BJ (cell line): ENCODE data around the gene FKRP. TPM values are rescaled to one million over a fixed set of nuclear protein-coding genes. Genes with fewer than 3 reads are reported as not detected.

Experiments used
- CTCF ChIA-PET: fragments of 350-600 bp; formaldehyde crosslinking; extraction: SDS; loops from one replicate; lab custom pipeline; 2021; ENCODE audit warnings: antibody characterized with exemption, inconsistent platforms; lab: Yijun Ruan, JAX
- POLR2A ChIA-PET: fragments of 300-600 bp; sonication (Branson Sonifier 250); formaldehyde crosslinking; extraction: SDS; loops from one replicate; lab custom pipeline; 2021; ENCODE audit warnings: antibody characterized with exemption; lab: Charles Lee
- DNase-seq: peaks from one replicate; pipeline ENCODE4 v3.0.0-alpha.2; 2011; ENCODE audit warnings: low read depth
- H3K27me3 ChIP-seq: 2 replicates; pipeline ENCODE4 v1.6.0; 2011; ENCODE audit warnings: low read length; ENCODE audit not compliant: control insufficient read depth, insufficient read depth
- H3K36me3 ChIP-seq: 2 replicates; pipeline ENCODE4 v1.5.1; 2011; ENCODE audit warnings: low read length; ENCODE audit not compliant: control insufficient read depth, insufficient read depth
- H3K4me3 ChIP-seq: 2 replicates; pipeline ENCODE4 v1.5.1; 2011; ENCODE audit warnings: low read depth, mild to moderate bottlenecking, control low read depth, low read length
- polyA minus RNA-seq: library from RNA; depleted of rRNA, polyadenylated mRNA; stranded (reverse); fragments of >200 nt; gene quantifications from 2 replicates; pipeline ENCODE4 v1.2.3, GENCODE V29; 2011; rRNA and poly(A)+ RNA removed
- polyA plus RNA-seq: library from polyadenylated mRNA; depleted of rRNA; stranded (reverse); fragments of >200 nt; gene quantifications from 2 replicates; pipeline ENCODE4 v1.2.3, GENCODE V29; 2011; rRNA removed
- TF ChIP-seq, protein P1 (sequence below): IDR thresholded peaks from 2 replicates; pipeline ENCODE4 v1.5.1; 2011; ENCODE audit warnings: low read depth, mild to moderate bottlenecking, control low read depth, inconsistent platforms, low read length, moderate library complexity; ENCODE audit not compliant: insufficient read depth

The FKRP gene
- 12.6 and 15.1 TPM in 2 replicates for polyA plus RNA-seq
- polyA minus RNA-seq = 4.5 and 5.4 TPM in 2 replicates

- ChIA-PET POLR2A (interaction anchor here (0.6 kb wide), 1 partner anchor 84 kb away, joined by 9 read pairs; the partner anchor contains the start of gene DACT3), CTCF (interaction anchor here (0.7 to 9.6 kb wide), 6 partner anchors 8 to 95 kb away, joined by 3 to 77 read pairs (median 4); no protein-coding TSS in a partner anchor)
- TF ChIP-seq, protein P1, sequence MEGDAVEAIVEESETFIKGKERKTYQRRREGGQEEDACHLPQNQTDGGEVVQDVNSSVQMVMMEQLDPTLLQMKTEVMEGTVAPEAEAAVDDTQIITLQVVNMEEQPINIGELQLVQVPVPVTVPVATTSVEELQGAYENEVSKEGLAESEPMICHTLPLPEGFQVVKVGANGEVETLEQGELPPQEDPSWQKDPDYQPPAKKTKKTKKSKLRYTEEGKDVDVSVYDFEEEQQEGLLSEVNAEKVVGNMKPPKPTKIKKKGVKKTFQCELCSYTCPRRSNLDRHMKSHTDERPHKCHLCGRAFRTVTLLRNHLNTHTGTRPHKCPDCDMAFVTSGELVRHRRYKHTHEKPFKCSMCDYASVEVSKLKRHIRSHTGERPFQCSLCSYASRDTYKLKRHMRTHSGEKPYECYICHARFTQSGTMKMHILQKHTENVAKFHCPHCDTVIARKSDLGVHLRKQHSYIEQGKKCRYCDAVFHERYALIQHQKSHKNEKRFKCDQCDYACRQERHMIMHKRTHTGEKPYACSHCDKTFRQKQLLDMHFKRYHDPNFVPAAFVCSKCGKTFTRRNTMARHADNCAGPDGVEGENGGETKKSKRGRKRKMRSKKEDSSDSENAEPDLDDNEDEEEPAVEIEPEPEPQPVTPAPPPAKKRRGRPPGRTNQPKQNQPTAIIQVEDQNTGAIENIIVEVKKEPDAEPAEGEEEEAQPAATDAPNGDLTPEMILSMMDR = no peak
- Histone ChIP-seq H3K27me3 (no peaks in the 10 kb centered on the region), H3K36me3 (peaks cover 7% of the 10 kb centered on the region), H3K4me3 (peak within 1 kb of the TSS; percentile 99)
- no peak for DNase-seq
Observed at GRCh38 chr19:46745521-46746280, at the start of gene FKRP. Gene FKRP (plus strand): TSS chr19:46746057. CDS start chr19:46755451, 9,394 bp downstream.

GRCh38 chr19:46696866-46697203 is 49.0 kb upstream of the FKRP start:
- DNase-seq = no peak
- Histone ChIP-seq H3K4me3 (no peak overlapping the region), H3K27me3 (no peaks in the 10 kb centered on the region), H3K36me3 (peaks cover 39% of the 10 kb centered on the region)
- POLR2A ChIA-PET = no interaction called here
- TF ChIP-seq, protein P1 = no peak
- CTCF ChIA-PET = interaction anchor here (0.6 to 1.2 kb wide), 7 partner anchors 9 to 167 kb away, joined by 3 to 4 read pairs (median 3); no protein-coding TSS in a partner anchor

- no peaks in the 10 kb centered on the region for H3K27me3 ChIP-seq
- CTCF ChIA-PET = interaction anchor here (0.6 to 1.2 kb wide), 7 partner anchors 9 to 167 kb away, joined by 3 to 4 read pairs (median 3); no protein-coding TSS in a partner anchor
- TF ChIP-seq, protein P1 = no peak
- DNase-seq = peak; percentile 36
- POLR2A ChIA-PET = no interaction called here
- no peak overlapping the region for H3K4me3 ChIP-seq
- peaks cover 33% of the 10 kb centered on the region for H3K36me3 ChIP-seq
Observed at GRCh38 chr19:46697204-46697960, 48.5 kb upstream of the FKRP start.

DNA sequence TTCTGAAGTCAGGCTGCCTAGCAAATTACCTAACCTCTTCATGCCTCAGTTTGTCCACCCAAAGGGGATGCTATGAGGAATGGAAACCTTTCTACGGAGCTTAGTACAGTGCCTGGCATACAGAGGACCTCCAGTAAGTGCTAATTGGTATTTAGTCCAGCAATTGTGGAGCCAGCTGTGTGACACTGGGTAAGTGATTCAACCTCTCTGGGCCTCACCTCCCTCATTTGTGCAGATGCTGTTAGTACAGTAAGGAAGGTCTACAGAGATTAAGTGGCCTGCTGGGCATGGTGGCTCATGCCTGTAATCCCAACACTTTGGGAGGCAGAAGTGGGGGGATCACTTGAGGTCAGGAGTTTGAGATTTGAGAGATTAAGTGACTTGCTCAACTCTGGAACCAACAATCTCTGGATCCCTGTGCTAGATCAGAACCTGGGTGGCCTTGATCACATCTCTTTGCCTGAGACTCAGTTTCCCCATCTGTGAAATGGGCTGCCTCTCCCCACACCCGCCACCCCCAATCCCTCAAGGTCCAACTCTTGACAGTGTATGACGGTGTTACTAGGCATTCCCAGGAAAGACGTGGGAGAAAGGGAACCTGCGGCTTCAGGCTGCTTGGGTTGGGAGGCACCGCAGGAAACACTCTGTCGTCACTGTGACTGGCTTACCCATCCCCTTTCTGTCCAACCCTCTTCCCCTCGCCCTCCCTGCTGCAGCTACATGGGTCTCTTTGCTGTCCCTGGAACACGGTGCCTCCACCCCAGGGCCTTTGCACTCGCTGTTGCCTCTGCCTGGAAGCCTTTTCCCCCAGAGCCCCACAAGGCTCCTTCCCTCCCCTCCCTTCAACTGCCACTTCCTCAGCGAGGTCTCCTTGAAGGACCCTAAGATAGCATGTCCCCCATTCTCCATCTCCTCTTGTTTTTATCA is 47.2 kb upstream of the FKRP start:
- CTCF ChIA-PET = interaction anchor here (0.6 to 1.3 kb wide), 2 partner anchors 37 to 1653 kb away, joined by 3 read pairs; partner anchors contain the start of gene DACT3
- H3K4me3 ChIP-seq = no peak overlapping the region
- POLR2A ChIA-PET = no interaction called here
- no peak for DNase-seq
- TF ChIP-seq, protein P1 = no peak
- no peaks in the 10 kb centered on the region for H3K27me3 ChIP-seq
- H3K36me3 ChIP-seq = peaks cover 24% of the 10 kb centered on the region
